T-helper 9 cell (primary cell): Measurements from ENCODE around the gene RPS6KC1.
"Not testable (repeated sequence)": the region's sequence is repeated elsewhere in the genome, so short reads cannot be mapped to it uniquely, and the experiment has no call there.

Experiments used
- DNase-seq: peaks from one replicate; pipeline ENCODE4 v3.0.0-alpha.2; 2020

The RPS6KC1 gene

GRCh38 chr1:213163278-213163711 lies 112.3 kb downstream of the RPS6KC1 start:
- no peak for DNase-seq

GRCh38 chr1:213164561-213164960 lies 113.5 kb downstream of the RPS6KC1 start:
- DNase-seq: no peak

GRCh38 chr1:213166852-213167251 lies 115.8 kb downstream of the RPS6KC1 start:
- DNase-seq: no peak

- DNase-seq: no peak
These were observed 120.7 kb downstream of the RPS6KC1 start for GRCh38 chr1:213171711-213172110.

- DNase-seq: no peak
These were observed 125.3 kb downstream of the RPS6KC1 start for GRCh38 chr1:213176341-213176740.

GRCh38 chr1:213179784-213180183 lies 128.7 kb downstream of the RPS6KC1 start:
- no peak for DNase-seq

- no peak for DNase-seq
These were observed 129.8 kb downstream of the RPS6KC1 start for GRCh38 chr1:213180833-213181232.

- no peak for DNase-seq
These were observed 132.1 kb downstream of the RPS6KC1 start for GRCh38 chr1:213183036-213183672.

GRCh38 chr1:213186168-213186567 lies 135.1 kb downstream of the RPS6KC1 start:
- DNase-seq: no peak

- no peak for DNase-seq
These were observed 141.0 kb downstream of the RPS6KC1 start for GRCh38 chr1:213192026-213192425.

- DNase-seq: no peak
These were observed 143.3 kb downstream of the RPS6KC1 start for GRCh38 chr1:213194383-213194782.

- no peak for DNase-seq
These were observed 143.8 kb downstream of the RPS6KC1 start for GRCh38 chr1:213194855-213195254.

GRCh38 chr1:213196328-213197054 lies 145.4 kb downstream of the RPS6KC1 start:
- DNase-seq: not testable (repeated sequence)

- no peak for DNase-seq
These were observed 149.6 kb downstream of the RPS6KC1 start for GRCh38 chr1:213200630-213201029.

GRCh38 chr1:213201380-213202155 lies 150.5 kb downstream of the RPS6KC1 start:
- DNase-seq: no peak

- no peak for DNase-seq
These were observed 160.2 kb downstream of the RPS6KC1 start for GRCh38 chr1:213211201-213211600.

GRCh38 chr1:213219076-213219475 lies 168.0 kb downstream of the RPS6KC1 start:
- DNase-seq: not testable (repeated sequence)

- no peak for DNase-seq
These were observed 170.2 kb downstream of the RPS6KC1 start for GRCh38 chr1:213221209-213221608.

GRCh38 chr1:213227458-213227857 lies 176.4 kb downstream of the RPS6KC1 start:
- DNase-seq: no peak

GRCh38 chr1:213231795-213232231 lies 180.8 kb downstream of the RPS6KC1 start:
- no peak for DNase-seq

GRCh38 chr1:213242883-213243282 lies 191.8 kb downstream of the RPS6KC1 start:
- no peak for DNase-seq

GRCh38 chr1:213244664-213245091 lies 193.6 kb downstream of the RPS6KC1 start:
- no peak for DNase-seq

- no peak for DNase-seq
These were observed 194.3 kb downstream of the RPS6KC1 start for GRCh38 chr1:213245260-213245910.
